GM12878 (cell line): ENCODE data around the gene IBA57. TPM values are rescaled to one million over a fixed set of nuclear protein-coding genes. Genes with fewer than 3 reads are reported as not detected.
"Not testable (repeated sequence)": the region's sequence is repeated elsewhere in the genome, so short reads cannot be mapped to it uniquely, and the experiment has no call there.

Experiments
- ATAC-seq: fragments of 200-7000 bp; cut with Tn5 transposase; 3 replicates; pipeline ENCODE4 v1.9.1; 2020; ENCODE audit warnings: mild to moderate bottlenecking, moderate library complexity
- BruUV-seq: library from RNA; stranded (reverse); fragments of 400-500 nt; replicated peaks from 2 replicates; lab custom pipeline; 2021; lab: Mats Ljungman, UMichigan
- CTCF ChIA-PET: fragments of 300-600 bp; sonication (Branson Sonifier 250); formaldehyde crosslinking; extraction: SDS; loops from one replicate; lab custom pipeline; 2021; ENCODE audit warnings: inconsistent platforms; lab: Yijun Ruan, JAX
- POLR2A ChIA-PET: fragments of 350-600 bp; formaldehyde crosslinking; extraction: SDS; loops from one replicate; lab custom pipeline; 2021; ENCODE audit warnings: inconsistent platforms; lab: Charles Lee
- RAD21 ChIA-PET: fragments of 300-600 bp; sonication (Branson Sonifier 250); formaldehyde crosslinking; loops from one replicate; lab custom pipeline; 2023; ENCODE audit warnings: antibody characterized with exemption; ENCODE audit not compliant: unreplicated experiment; lab: Charles Lee
- SMC1A ChIA-PET: fragments of 300-600 bp; sonication (Branson Sonifier 250); formaldehyde crosslinking; loops from one replicate; lab custom pipeline; 2023; ENCODE audit not compliant: unreplicated experiment, uncharacterized antibody; lab: Charles Lee
- DNase-seq: peaks from one replicate; pipeline ENCODE4 v3.0.0-alpha.2; 2011; ENCODE audit warnings: low read depth, low spot score
- FAIRE-seq: peaks from 3 replicates; lab custom pipeline; 2011; peaks lifted over from hg19 to GRCh38; lab: Jason Lieb, UNC
- H2AFZ ChIP-seq: 2 replicates; pipeline ENCODE4 v1.6.0; 2011; ENCODE audit warnings: low read depth, low read length, control low read depth; ENCODE audit not compliant: control insufficient read depth
- H3K27ac ChIP-seq: 2 replicates; pipeline ENCODE4 v1.5.1; 2011; ENCODE audit warnings: control low read depth; ENCODE audit not compliant: control insufficient read depth, insufficient read depth
- H3K27me3 ChIP-seq, 2 experiments: replicated peaks in 1 of 2; 2 replicates each; pipeline versions ENCODE4 v1.6.0 to v1.6.1; 2011; ENCODE audit warnings: low read length in 1 of 2; ENCODE audit not compliant: control insufficient read depth in 2 of 2, insufficient read depth in 2 of 2
- H3K36me3 ChIP-seq, 2 experiments: 2 replicates each; pipeline ENCODE4 v1.5.1; 2011; ENCODE audit warnings: low read length in 1 of 2; ENCODE audit not compliant: control insufficient read depth in 2 of 2, insufficient read depth in 2 of 2
- H3K4me1 ChIP-seq: 2 replicates; pipeline ENCODE4 v1.6.1; 2011; ENCODE audit warnings: mild to moderate bottlenecking, low read length, moderate library complexity, mixed read lengths; ENCODE audit not compliant: control insufficient read depth, insufficient read depth
- H3K4me2 ChIP-seq: 2 replicates; pipeline ENCODE4 v1.6.0; 2011; ENCODE audit warnings: control low read depth; ENCODE audit not compliant: control insufficient read depth, insufficient read depth
- H3K4me3 ChIP-seq: fragments of 200-600 bp; sonication (generic); 2 replicates; pipeline ENCODE4 v1.5.1; 2016
- H3K79me2 ChIP-seq: 2 replicates; pipeline ENCODE4 v1.6.0; 2011; ENCODE audit warnings: low read length; ENCODE audit not compliant: control insufficient read depth, insufficient read depth
- H3K9ac ChIP-seq: 2 replicates; pipeline ENCODE4 v1.8.0; 2011; ENCODE audit warnings: low read length, control low read depth, mixed read lengths; ENCODE audit not compliant: control insufficient read depth, insufficient read depth
- H3K9me3 ChIP-seq: replicated peaks from 3 replicates; pipeline ENCODE4 v1.5.1; 2011; ENCODE audit warnings: mild to moderate bottlenecking, low read length; ENCODE audit not compliant: control insufficient read depth, insufficient read depth
- H4K20me1 ChIP-seq: 2 replicates; pipeline ENCODE4 v1.6.0; 2011; ENCODE audit not compliant: control insufficient read depth, insufficient read depth
- BCLAF1 ChIP-seq: fragments of 450-650 bp; IDR thresholded peaks from 2 replicates; pipeline ENCODE4 v1.6.1; 2017; ENCODE audit warnings: antibody characterized with exemption, mild to moderate bottlenecking, moderate library complexity
- CHD4 ChIP-seq: fragments of 200-600 bp; sonication (generic); IDR thresholded peaks from 2 replicates; pipeline ENCODE4 v1.6.1; 2016; ENCODE audit warnings: mild to moderate bottlenecking
- EGR1 ChIP-seq, 2 experiments: IDR thresholded peaks; 1 replicate in 1 of 2; 2 replicates in 1 of 2; pipeline ENCODE4 v1.6.1; 2011 to 2012; ENCODE audit warnings: low read depth in 2 of 2, low read length in 2 of 2, borderline replicate concordance in 1 of 2, mild to moderate bottlenecking in 1 of 2, moderate library complexity in 1 of 2
- EP300 ChIP-seq, 2 experiments: fragments of 150-350 bp in 1 of 2; IDR thresholded peaks; 2 replicates each; pipeline ENCODE4 v1.6.1; 2011 to 2012; ENCODE audit warnings: low read depth in 2 of 2, low read length in 2 of 2, borderline replicate concordance in 1 of 2, improper control_type of control experiment in 1 of 2, inconsistent platforms in 1 of 2; ENCODE audit not compliant: control insufficient read depth in 1 of 2
- JUND ChIP-seq: IDR thresholded peaks from 2 replicates; pipeline ENCODE4 v1.6.1; 2012; ENCODE audit warnings: low read depth, mild to moderate bottlenecking, low read length, improper control_type of control experiment, moderate library complexity
- NR2C1 ChIP-seq: fragments of 450-650 bp; IDR thresholded peaks from 2 replicates; pipeline ENCODE4 v1.6.1; 2017; ENCODE audit warnings: antibody characterized with exemption, mild to moderate bottlenecking, moderate library complexity
- PML ChIP-seq: IDR thresholded peaks from 2 replicates; pipeline ENCODE4 v1.6.1; 2012; ENCODE audit warnings: low read length, inconsistent platforms
- POU2F2 ChIP-seq: IDR thresholded peaks from 3 replicates; pipeline ENCODE4 v1.6.1; 2011; ENCODE audit warnings: low read depth, mild to moderate bottlenecking, low read length, borderline replicate concordance
- RAD51 ChIP-seq: fragments of 450-650 bp; IDR thresholded peaks from 2 replicates; pipeline ENCODE4 v1.6.1; 2016; ENCODE audit warnings: moderate library complexity, mild to moderate bottlenecking, inconsistent platforms
- RELA ChIP-seq: fragments of 450-650 bp; IDR thresholded peaks from 2 replicates; pipeline ENCODE4 v1.8.0; 2014; ENCODE audit warnings: borderline replicate concordance; ENCODE audit not compliant: partially characterized antibody
- SPI1 ChIP-seq: IDR thresholded peaks from 2 replicates; pipeline ENCODE4 v1.6.1; 2011; ENCODE audit warnings: low read depth, mild to moderate bottlenecking, low read length, moderate library complexity, borderline replicate concordance; ENCODE audit not compliant: insufficient read depth
- SREBF2 ChIP-seq: IDR thresholded peaks from 2 replicates; pipeline ENCODE4 v1.6.1; 2012; ENCODE audit warnings: mild to moderate bottlenecking, low read length
- SUZ12 ChIP-seq: fragments of 200-600 bp; sonication (generic); IDR thresholded peaks from one replicate; pipeline ENCODE4 v1.6.1; 2018; ENCODE audit warnings: antibody characterized with exemption, mild to moderate bottlenecking; ENCODE audit not compliant: unreplicated experiment
- USF2 ChIP-seq: IDR thresholded peaks from 2 replicates; pipeline ENCODE4 v1.6.1; 2011; ENCODE audit warnings: low read depth, low read length, improper control_type of control experiment, borderline replicate concordance
- YBX1 ChIP-seq: fragments of 450-650 bp; IDR thresholded peaks from 2 replicates; pipeline ENCODE4 v1.6.1; 2016; ENCODE audit warnings: antibody characterized with exemption
- WGBS: methylation state at CpG from one replicate; pipeline ENCODE4 v1.1.6; 2016; ENCODE audit warnings: low lambda C conversion rate; ENCODE audit not compliant: insufficient replicate concordance, insufficient coverage; ENCODE audit errors: missing lambda C conversion rate; 5-methylcytosine and 5-hydroxymethylcytosine counted together
- in situ Hi-C: fragments of 300-500 bp; cut with MboI; formaldehyde crosslinking; loops from 9 replicates; pipeline ENCODE4 v1.14.3; 2018; ENCODE audit warnings: mixed read lengths
- intact Hi-C: fragments of 100-400 bp; cut with micrococcal nuclease; formaldehyde crosslinking; loops from one replicate; pipeline ENCODE4 v1.14.2; 2022; ENCODE audit not compliant: unreplicated experiment
- polyA plus RNA-seq, 11 experiments: library from polyadenylated mRNA; depleted of rRNA in 4 of 11; unstranded in 6 of 11; stranded (reverse) in 5 of 11; fragments of >200 nt; fragmentation: Nextera tagmentation in 4 of 11; fragmentation: Illumina TruSeq in 1 of 11; extraction: Ambion mirVana in 4 of 11; extraction: Trizol in 1 of 11; gene quantifications; 1 replicate in 1 of 11; 2 replicates in 10 of 11; pipeline versions ENCODE4 v1.2.1 to v1.2.3, GENCODE V29; 2011 to 2016; ENCODE audit warnings: inconsistent platforms in 2 of 11, missing spikeins in 2 of 11, low read depth in 1 of 11
- total RNA-seq, 4 experiments: library from RNA; depleted of rRNA in 3 of 4; stranded (reverse); fragments of >200 nt in 3 of 4; fragmentation: Illumina TruSeq in 1 of 4; extraction: Trizol in 1 of 4; gene quantifications; 2 replicates each; pipeline versions ENCODE4 v1.2.1 to v1.2.3, GENCODE V29; 2013 to 2021

The IBA57 gene
- total and polyA plus RNA-seq, 10 of the 15 experiments (the other 5 are each of a cell fraction or from before 2014, with no cell fraction given) = 0.51 to 8.6 (median 3.7) TPM

- ChIA-PET POLR2A (no interaction called here), SMC1A (no interaction called here)
- in situ Hi-C loops = no loop called here
These were observed 54.6 kb downstream of the IBA57 start for GRCh38 chr1:228219962-228220780.

GRCh38 chr1:228221097-228221496 is 55.5 kb downstream of the IBA57 start:
- RAD21 ChIA-PET, H3K36me3 ChIP-seq, BruUV-seq, H2AFZ ChIP-seq, in situ Hi-C loops, ATAC-seq, intact Hi-C loops, POLR2A ChIA-PET, H3K79me2 ChIP-seq, CTCF ChIA-PET, H3K4me2 ChIP-seq, H4K20me1 ChIP-seq, H3K9ac ChIP-seq, H3K4me1 ChIP-seq, H3K9me3 ChIP-seq, SMC1A ChIA-PET, H3K4me3 ChIP-seq, FAIRE-seq, H3K27ac ChIP-seq, H3K27me3 ChIP-seq, DNase-seq: not testable (repeated sequence)
- WGBS = 36% methylated on average over 9 of the region's 9 CpGs

More at GRCh38 chr1:228219962-228220780, 54.6 kb downstream of the IBA57 start:
- Histone ChIP-seq H2AFZ (no peak overlapping the region), H3K4me3 (no peak overlapping the region), H3K79me2 (no peaks in the 10 kb centered on the region), H3K4me1 (no peaks in the 10 kb centered on the region), H3K9me3 (no peaks in the 10 kb centered on the region; the same call in 2 of the 3 replicates), H3K36me3 (no peaks in the 10 kb centered on the region), H3K27ac (no peak overlapping the region), H3K9ac (no peak overlapping the region), H3K4me2 (no peak overlapping the region), H3K27me3 (no peaks in the 10 kb centered on the region), H4K20me1 (no peaks in the 10 kb centered on the region)
- intact Hi-C loops = loop anchor here (10.0 kb wide), 1 partner anchor 65 kb away; no protein-coding TSS in a partner anchor
- FAIRE-seq = no peak
- ChIA-PET RAD21 (no interaction called here), CTCF (no interaction called here)
- WGBS = 42% methylated on average over 28 of the region's 28 CpGs
- no peak for TF ChIP-seq POU2F2
- TF ChIP-seq YBX1 = no peak
- no peak for TF ChIP-seq RELA
- no peak for TF ChIP-seq RAD51
- no peak for TF ChIP-seq EP300 (IDR thresholded peaks at IDR 0.05; ENCODE audit: borderline replicate concordance in 1 of 2, control insufficient read depth in 1 of 2, low read depth in 2 of 2, low read length in 2 of 2)
- no peak for TF ChIP-seq NR2C1
- TF ChIP-seq CHD4 = no peak
- TF ChIP-seq SUZ12 = no peak
- TF ChIP-seq EGR1 (IDR thresholded peaks at IDR 0.05; ENCODE audit: borderline replicate concordance in 1 of 2, low read depth in 2 of 2, low read length in 2 of 2) = no peak
- TF ChIP-seq PML = no peak
- no peak for TF ChIP-seq SPI1
- no peak for TF ChIP-seq SREBF2
- no peak for TF ChIP-seq USF2
- no peak for TF ChIP-seq JUND
- no peak for TF ChIP-seq BCLAF1
- no peak for ATAC-seq
- no peak for DNase-seq
- no TSS peak for BruUV-seq
